Esophagus mucosa (tissue), 1 donor: ENCODE data around the gene C6orf89. TPM values are rescaled to one million over a fixed set of nuclear protein-coding genes. Genes with fewer than 3 reads are reported as not detected.
"Not testable (repeated sequence)": the region's sequence is repeated elsewhere in the genome, so short reads cannot be mapped to it uniquely, and the experiment has no call there.

Experiments used
- ATAC-seq: fragments of 200-7000 bp; cut with Tn5 transposase; one replicate; pipeline ENCODE4 v1.9.1; 2020
- total RNA-seq: library from RNA; stranded (reverse); gene quantifications from one replicate; pipeline ENCODE4 v1.2.4, GENCODE V29; 2023
- donor health status: DM: yes; HTN: yes; CAD: no.

The C6orf89 gene
- total RNA-seq, 1 donor from 2014 or later: 33.6 TPM

- ATAC-seq: no peak
Observed at GRCh38 chr6:36924778-36925374, 39.1 kb downstream of the C6orf89 start.

GRCh38 chr6:36925809-36926208, 40.1 kb downstream of the C6orf89 start:
- no peak for ATAC-seq

- ATAC-seq: no peak
Observed at GRCh38 chr6:36926708-36927513, 41.2 kb downstream of the C6orf89 start.

GRCh38 chr6:36927691-36928546, 42.2 kb downstream of the C6orf89 start:
- no peak for ATAC-seq

GRCh38 chr6:36928547-36928918, 42.8 kb downstream of the C6orf89 start:
- no peak for ATAC-seq

- no peak for ATAC-seq
Observed at GRCh38 chr6:36929152-36929551, 43.4 kb downstream of the C6orf89 start.

GRCh38 chr6:36929607-36930006, 43.9 kb downstream of the C6orf89 start:
- no peak for ATAC-seq

GRCh38 chr6:36930483-36930882, 44.7 kb downstream of the C6orf89 start:
- ATAC-seq: no peak

- no peak for ATAC-seq
Observed at GRCh38 chr6:36933102-36933501, 47.4 kb downstream of the C6orf89 start.

- ATAC-seq: no peak
Observed at GRCh38 chr6:36933519-36933918, 47.8 kb downstream of the C6orf89 start.

- no peak for ATAC-seq
Observed at GRCh38 chr6:36934901-36935300, 49.1 kb downstream of the C6orf89 start.

GRCh38 chr6:36936824-36937223, 51.1 kb downstream of the C6orf89 start:
- ATAC-seq: no peak

- peak; percentile 22 for ATAC-seq
Observed at GRCh38 chr6:36937896-36938295, 52.1 kb downstream of the C6orf89 start.

GRCh38 chr6:36938536-36938935, 52.8 kb downstream of the C6orf89 start:
- ATAC-seq: peak; percentile 45

GRCh38 chr6:36939005-36939404, 53.3 kb downstream of the C6orf89 start:
- not testable (repeated sequence) for ATAC-seq

- no peak for ATAC-seq
Observed at GRCh38 chr6:36940027-36940426, 54.3 kb downstream of the C6orf89 start.

- not testable (repeated sequence) for ATAC-seq
Observed at GRCh38 chr6:36941561-36941960, 55.8 kb downstream of the C6orf89 start.

GRCh38 chr6:36942329-36942728, 56.6 kb downstream of the C6orf89 start:
- ATAC-seq: not testable (repeated sequence)

- ATAC-seq: no peak
Observed at GRCh38 chr6:36944650-36945049, 58.9 kb downstream of the C6orf89 start.

GRCh38 chr6:36945301-36945700, 59.5 kb downstream of the C6orf89 start:
- no peak for ATAC-seq

- ATAC-seq: no peak
Observed at GRCh38 chr6:36946526-36946925, 60.8 kb downstream of the C6orf89 start.

- peak; percentile 31 for ATAC-seq
Observed at GRCh38 chr6:36947570-36948351, 62.0 kb downstream of the C6orf89 start.
